Fibroblast of lung (primary cell): ENCODE measurements around the gene CSTB. TPM values are rescaled to one million over a fixed set of nuclear protein-coding genes. Genes with fewer than 3 reads are reported as not detected.
A peak's percentile ranks its signal among the peaks of the same experiment; 100 is the strongest.

Experiments used
- DNase-seq, 2 donors: peaks; one replicate each; pipeline versions ENCODE4 v3.0.0 to v3.0.0-alpha.2; 2010; ENCODE audit warnings: low read depth in 2 of 2
- H2AFZ ChIP-seq: 2 replicates; pipeline ENCODE4 v1.5.1; 2012; ENCODE audit warnings: low read length, control low read depth, inconsistent platforms
- H3K27ac ChIP-seq: 2 replicates; pipeline ENCODE4 v1.5.1; 2011; ENCODE audit warnings: low read length, control low read depth; ENCODE audit not compliant: insufficient read depth
- H3K27me3 ChIP-seq: 2 replicates; pipeline ENCODE4 v1.5.1; 2011; ENCODE audit warnings: mild to moderate bottlenecking, low read length; ENCODE audit not compliant: control insufficient read depth, insufficient read depth
- H3K36me3 ChIP-seq: 2 replicates; pipeline ENCODE4 v1.5.1; 2011; ENCODE audit warnings: low read length; ENCODE audit not compliant: control insufficient read depth, insufficient read depth
- H3K4me1 ChIP-seq: 2 replicates; pipeline ENCODE4 v1.5.1; 2011; ENCODE audit warnings: low read length; ENCODE audit not compliant: control insufficient read depth, insufficient read depth; ENCODE audit errors: extremely low read depth
- H3K4me2 ChIP-seq: 2 replicates; pipeline ENCODE4 v1.5.1; 2011; ENCODE audit warnings: low read length, control low read depth; ENCODE audit not compliant: insufficient read depth; ENCODE audit errors: extremely low read depth
- H3K4me3 ChIP-seq, 4 experiments: fragments of 200-600 bp in 1 of 4; sonication (generic) in 1 of 4; replicated peaks in 1 of 4; 2 replicates each; pipeline ENCODE4 v1.5.1; 2011 to 2016; ENCODE audit warnings: low read length in 4 of 4, low read depth in 3 of 4, mild to moderate bottlenecking in 3 of 4, control low read depth in 2 of 4, inconsistent platforms in 1 of 4, mixed read lengths in 1 of 4; ENCODE audit not compliant: insufficient read depth in 1 of 4; ENCODE audit errors: control extremely low read depth in 1 of 4
- H3K79me2 ChIP-seq: 2 replicates; pipeline ENCODE4 v1.5.1; 2012; ENCODE audit warnings: mild to moderate bottlenecking, low read length, inconsistent platforms; ENCODE audit not compliant: control insufficient read depth, insufficient read depth
- H3K9ac ChIP-seq: 2 replicates; pipeline ENCODE4 v1.5.1; 2011; ENCODE audit warnings: mild to moderate bottlenecking, low read length, control low read depth; ENCODE audit not compliant: insufficient read depth
- H3K9me3 ChIP-seq: 2 replicates; pipeline ENCODE4 v1.5.1; 2012; ENCODE audit warnings: low read depth, low read length; ENCODE audit not compliant: control insufficient read depth, insufficient read depth
- H4K20me1 ChIP-seq: 2 replicates; pipeline ENCODE4 v1.5.1; 2011; ENCODE audit warnings: low read length; ENCODE audit not compliant: control insufficient read depth, insufficient read depth; ENCODE audit errors: extremely low read depth
- CTCF ChIP-seq, 2 donors: IDR thresholded peaks in 1 of 2; conservative IDR thresholded peaks in 1 of 2; 1 replicate in 1 of 2; 2 replicates in 1 of 2; pipeline ENCODE4 v1.5.1; 2011 to 2012; ENCODE audit warnings: low read length in 2 of 2, control low read depth in 1 of 2, inconsistent platforms in 1 of 2, low read depth in 1 of 2, mild to moderate bottlenecking in 1 of 2
- EZH2 ChIP-seq: IDR thresholded peaks from 2 replicates; pipeline ENCODE4 v1.5.1; 2012; ENCODE audit warnings: low read length, control low read depth, mild to moderate bottlenecking; ENCODE audit errors: missing control alignments
- polyA plus RNA-seq, 2 donors: library from polyadenylated mRNA; depleted of rRNA in 1 of 2; stranded (reverse) in 1 of 2; unstranded in 1 of 2; fragments of >200 nt; gene quantifications; 2 replicates each; pipeline ENCODE4 v1.2.1, GENCODE V29; 2011 to 2012; ENCODE audit warnings: missing spikeins in 1 of 2
- total RNA-seq: library from RNA; depleted of rRNA; stranded (reverse); fragments of >200 nt; gene quantifications from 2 replicates; pipeline ENCODE4 v1.2.1, GENCODE V29; 2014

Gene CSTB
- total and polyA plus RNA-seq, 2 donors (not counting 1 experiment from before 2014, with no cell fraction given) = 24.8 to 72.5 TPM

DNA sequence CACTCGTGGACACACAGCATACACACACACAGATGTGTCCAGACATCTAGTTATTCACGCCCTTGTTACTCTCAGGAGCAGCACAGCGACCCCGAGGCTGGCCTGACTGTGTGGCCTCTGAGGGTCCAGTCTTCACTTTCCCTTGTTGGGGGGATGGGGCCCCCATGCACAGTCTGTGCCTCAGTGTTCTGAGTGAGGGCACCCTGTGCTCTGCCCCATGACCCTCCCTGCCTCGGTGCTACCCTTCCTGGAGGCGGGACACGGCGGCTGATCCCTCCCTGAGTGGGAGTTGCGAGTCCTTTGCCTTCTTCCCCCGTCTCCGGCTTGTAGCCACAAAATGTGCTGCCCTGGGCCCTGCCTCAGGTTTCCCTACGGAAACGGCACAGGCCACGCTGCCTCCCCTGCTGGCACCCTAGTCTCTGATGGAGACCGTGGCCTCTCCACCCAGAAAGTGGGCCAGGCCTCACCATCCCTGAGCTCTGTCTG is 8.6 kb downstream of the CSTB start:
- H3K27ac ChIP-seq = no peak overlapping the region
- H3K4me1 ChIP-seq = peaks cover 9% of the 10 kb centered on the region
- H3K9me3 ChIP-seq = no peaks in the 10 kb centered on the region
- H3K27me3 ChIP-seq = no peaks in the 10 kb centered on the region
- H3K9ac ChIP-seq = no peak overlapping the region
- DNase-seq = no peak
- no peaks in the 10 kb centered on the region for H4K20me1 ChIP-seq
- no peak for TF ChIP-seq CTCF (conservative IDR thresholded peaks at IDR 0.05 in 1 of 2, IDR thresholded peaks at IDR 0.05 in 1 of 2; ENCODE audit: low read depth in 1 of 2, low read length in 2 of 2)
- no peak for TF ChIP-seq EZH2
- no peak overlapping the region for H3K4me3 ChIP-seq
- peaks cover under 1% of the 10 kb centered on the region for H3K36me3 ChIP-seq
- H2AFZ ChIP-seq = no peak overlapping the region
- no peak overlapping the region for H3K4me2 ChIP-seq
- H3K79me2 ChIP-seq = no peaks in the 10 kb centered on the region

GRCh38 chr21:43766734-43767497 is 9.2 kb downstream of the CSTB start:
- no peaks in the 10 kb centered on the region for H3K9me3 ChIP-seq
- H3K9ac ChIP-seq = no peak overlapping the region
- H3K4me3 ChIP-seq = no peak overlapping the region
- H3K4me2 ChIP-seq = no peak overlapping the region
- TF ChIP-seq CTCF (conservative IDR thresholded peaks at IDR 0.05 in 1 of 2, IDR thresholded peaks at IDR 0.05 in 1 of 2; ENCODE audit: low read depth in 1 of 2, low read length in 2 of 2) = no peak
- TF ChIP-seq EZH2 = no peak
- DNase-seq = no peak
- peaks cover 3% of the 10 kb centered on the region for H3K36me3 ChIP-seq
- no peaks in the 10 kb centered on the region for H4K20me1 ChIP-seq
- no peaks in the 10 kb centered on the region for H3K79me2 ChIP-seq
- no peak overlapping the region for H3K27ac ChIP-seq
- H2AFZ ChIP-seq = no peak overlapping the region
- H3K4me1 ChIP-seq = peaks cover 9% of the 10 kb centered on the region
- no peaks in the 10 kb centered on the region for H3K27me3 ChIP-seq

- peaks cover 9% of the 10 kb centered on the region for H3K4me1 ChIP-seq
- H3K36me3 ChIP-seq = peaks cover 11% of the 10 kb centered on the region
- no peak overlapping the region for H3K4me2 ChIP-seq
- H2AFZ ChIP-seq = no peak overlapping the region
- H3K4me3 ChIP-seq = no peak overlapping the region
- H3K9me3 ChIP-seq = no peaks in the 10 kb centered on the region
- TF ChIP-seq CTCF (conservative IDR thresholded peaks at IDR 0.05 in 1 of 2, IDR thresholded peaks at IDR 0.05 in 1 of 2; ENCODE audit: low read depth in 1 of 2, low read length in 2 of 2) (no peak), EZH2 (no peak)
- no peaks in the 10 kb centered on the region for H4K20me1 ChIP-seq
- H3K79me2 ChIP-seq = no peaks in the 10 kb centered on the region
- H3K27ac ChIP-seq = no peak overlapping the region
- DNase-seq = peak; percentile 25 to 37
- no peaks in the 10 kb centered on the region for H3K27me3 ChIP-seq
- no peak overlapping the region for H3K9ac ChIP-seq
Observed at GRCh38 chr21:43764576-43765495, 11.3 kb downstream of the CSTB start.
